ENCODE data around the gene GALP.

GRCh38 chr19:56155124-56155687 lies 20.6 kb upstream of the GALP start:
- peak; percentile 22 for TF ChIP-seq CTCF (IDR thresholded peaks at IDR 0.05; ENCODE audit: poor library complexity)
- TF ChIP-seq EZH2phosphoT487 (IDR thresholded peaks at IDR 0.05; ENCODE audit: low read depth, severe bottlenecking, unreplicated experiment) = no peak
- no peak for TF ChIP-seq EZH2 (IDR thresholded peaks at IDR 0.05; ENCODE audit: borderline replicate concordance)
